PFSK-1 (cell line): ENCODE data around the gene SPATA46.

Experiments
- FOXP2 ChIP-seq: optimal IDR thresholded peaks from 2 replicates; pipeline ENCODE3; 2011; ENCODE audit warnings: borderline replicate concordance, control low read depth, inconsistent platforms; ENCODE audit not compliant: insufficient read depth; ENCODE audit errors: extremely low read length, extremely low read depth
- REST ChIP-seq, 2 experiments: IDR thresholded peaks; 2 replicates each; pipeline versions ENCODE4 v1.6.1 to v1.8.0; 2011 to 2012; ENCODE audit warnings: low read depth in 2 of 2, low read length in 2 of 2, control low read depth in 1 of 2, inconsistent platforms in 1 of 2, mild to moderate bottlenecking in 1 of 2, moderate library complexity in 1 of 2; ENCODE audit not compliant: insufficient read depth in 1 of 2

- TF ChIP-seq REST (IDR thresholded peaks at IDR 0.05; ENCODE audit: insufficient read depth in 1 of 2, low read depth in 2 of 2, low read length in 2 of 2) = no peak
- no peak for TF ChIP-seq FOXP2
Observed at GRCh38 chr1:162372159-162373071, 4.2 kb downstream of the SPATA46 start.
